Mesothelial cell of epicardium (in vitro differentiated cells): ENCODE measurements around the gene SDCCAG8. TPM values are rescaled to one million over a fixed set of nuclear protein-coding genes. Genes with fewer than 3 reads are reported as not detected.
A peak's percentile ranks its signal among the peaks of the same experiment; 100 is the strongest.

Source experiments
- DNase-seq, 2 experiments: peaks; one replicate each; pipeline ENCODE4 v3.0.0; 2021; ENCODE audit warnings: low spot score in 2 of 2; ENCODE audit not compliant: unreplicated experiment in 2 of 2
- H3K27ac Mint-ChIP-seq: 2 replicates; pipeline ENCODE4 v1.8.0; 2021; ENCODE audit warnings: mixed read lengths
- H3K27me3 Mint-ChIP-seq: 2 replicates; pipeline ENCODE4 v1.8.0; 2021; ENCODE audit warnings: low read depth, mixed read lengths
- H3K36me3 Mint-ChIP-seq: 2 replicates; pipeline ENCODE4 v1.8.0; 2021; ENCODE audit warnings: mixed read lengths
- H3K4me1 Mint-ChIP-seq: 2 replicates; pipeline ENCODE4 v1.8.0; 2021; ENCODE audit warnings: mixed read lengths
- H3K4me3 Mint-ChIP-seq: 2 replicates; pipeline ENCODE4 v1.8.0; 2021; ENCODE audit warnings: mild to moderate bottlenecking, moderate library complexity, mixed read lengths
- H3K9me3 Mint-ChIP-seq: 2 replicates; pipeline ENCODE4 v1.8.0; 2021; ENCODE audit warnings: mixed read lengths
- CTCF ChIP-seq: fragments of 200-600 bp; sonication (generic); IDR thresholded peaks from one replicate; pipeline ENCODE4 v1.5.0; 2021; ENCODE audit warnings: antibody characterized with exemption; ENCODE audit not compliant: unreplicated experiment
- total RNA-seq: library from RNA; stranded (reverse); gene quantifications from 3 replicates; pipeline ENCODE4 v1.2.1, GENCODE V29; 2021

SDCCAG8 gene
- total RNA-seq, 1 donor from 2014 or later, result 37.3 TPM

- Mint-ChIP-seq H3K27me3 (no peaks in the 10 kb centered on the region), H3K27ac (no peak overlapping the region), H3K9me3 (no peaks in the 10 kb centered on the region), H3K4me3 (no peak overlapping the region), H3K4me1 (peaks cover 20% of the 10 kb centered on the region), H3K36me3 (no peaks in the 10 kb centered on the region)
- no peak for DNase-seq
- no peak for TF ChIP-seq CTCF
These were observed 213.7 kb downstream of the SDCCAG8 start for GRCh38 chr1:243469497-243469896.

- no peak overlapping the region for H3K4me3 Mint-ChIP-seq
- H3K27ac Mint-ChIP-seq, result no peak overlapping the region
- no peak for DNase-seq
- no peaks in the 10 kb centered on the region for H3K27me3 Mint-ChIP-seq
- peaks cover 28% of the 10 kb centered on the region for H3K4me1 Mint-ChIP-seq
- no peak for TF ChIP-seq CTCF
- no peaks in the 10 kb centered on the region for H3K9me3 Mint-ChIP-seq
- H3K36me3 Mint-ChIP-seq, result no peaks in the 10 kb centered on the region
These were observed 214.7 kb downstream of the SDCCAG8 start for GRCh38 chr1:243470502-243470901.

- no peak for TF ChIP-seq CTCF
- Mint-ChIP-seq H3K9me3 (no peaks in the 10 kb centered on the region), H3K27ac (no peak overlapping the region), H3K27me3 (no peaks in the 10 kb centered on the region), H3K36me3 (no peaks in the 10 kb centered on the region), H3K4me1 (peaks cover 32% of the 10 kb centered on the region), H3K4me3 (no peak overlapping the region)
- DNase-seq, result no peak
These were observed 215.3 kb downstream of the SDCCAG8 start for GRCh38 chr1:243471026-243471685.

GRCh38 chr1:243471754-243472745, 216.2 kb downstream of the SDCCAG8 start:
- Mint-ChIP-seq H3K9me3 (no peaks in the 10 kb centered on the region), H3K27ac (peak overlapping the region; percentile 92), H3K36me3 (no peaks in the 10 kb centered on the region), H3K4me3 (no peak overlapping the region), H3K27me3 (no peaks in the 10 kb centered on the region), H3K4me1 (peaks cover 34% of the 10 kb centered on the region)
- DNase-seq, result no peak
- TF ChIP-seq CTCF, result no peak

- peak overlapping the region; percentile 92 for H3K27ac Mint-ChIP-seq
These were observed 217.6 kb downstream of the SDCCAG8 start for GRCh38 chr1:243473227-243474135.

More at GRCh38 chr1:243473227-243474135, 217.6 kb downstream of the SDCCAG8 start:
- Mint-ChIP-seq H3K27me3 (no peaks in the 10 kb centered on the region), H3K4me3 (peak overlapping the region; percentile 55), H3K36me3 (no peaks in the 10 kb centered on the region), H3K9me3 (no peaks in the 10 kb centered on the region), H3K4me1 (peaks cover 34% of the 10 kb centered on the region)
- TF ChIP-seq CTCF, result no peak
- no peak for DNase-seq
